HCT116 (cell line): Measurements from ENCODE around the gene HEG1.

Source experiments
- CTCF ChIP-seq, 3 experiments: fragments of 200-600 bp in 1 of 3; sonication (generic) in 1 of 3; IDR thresholded peaks in 2 of 3; conservative IDR thresholded peaks in 1 of 3; 2 replicates each; pipeline ENCODE4 v1.5.1; 2012 to 2017; ENCODE audit warnings: low read depth in 2 of 3, low read length in 2 of 3, antibody characterized with exemption in 1 of 3, borderline replicate concordance in 1 of 3, control low read depth in 1 of 3, mild to moderate bottlenecking in 1 of 3, mixed read lengths in 1 of 3, mixed run types in 1 of 3, moderate library complexity in 1 of 3; ENCODE audit not compliant: insufficient read depth in 1 of 3
- EZH2 ChIP-seq: fragments of 200-600 bp; sonication (generic); IDR thresholded peaks from 2 replicates; pipeline ENCODE4 v1.6.1; 2017; ENCODE audit warnings: antibody characterized with exemption, mixed run types
- JUND ChIP-seq: IDR thresholded peaks from 2 replicates; pipeline ENCODE4 v1.6.1; 2012
- POLR2A ChIP-seq: IDR thresholded peaks from 2 replicates; pipeline ENCODE4 v1.7.0; 2011; ENCODE audit warnings: borderline replicate concordance; ENCODE audit not compliant: insufficient read depth, insufficient read length; ENCODE audit errors: extremely low read depth
- REST ChIP-seq: IDR thresholded peaks from 2 replicates; pipeline ENCODE4 v1.6.1; 2012; ENCODE audit warnings: low read depth
- SP1 ChIP-seq: IDR thresholded peaks from 2 replicates; pipeline ENCODE4 v1.6.1; 2012; ENCODE audit warnings: low read depth
- TCF7L2 ChIP-seq: IDR thresholded peaks from 2 replicates; pipeline ENCODE4 v1.7.0; 2011; ENCODE audit warnings: borderline replicate concordance, inconsistent platforms; ENCODE audit not compliant: insufficient read depth, insufficient read length; ENCODE audit errors: extremely low read depth
- YY1 ChIP-seq: IDR thresholded peaks from 2 replicates; pipeline ENCODE4 v1.6.1; 2011; ENCODE audit warnings: low read length, low read depth, moderate library complexity, mild to moderate bottlenecking; ENCODE audit not compliant: insufficient replicate concordance; ENCODE audit errors: extremely low read depth
- ZNF274 ChIP-seq: fragments of 200-500 bp; sonication (Bioruptor generic); IDR thresholded peaks from 2 replicates; pipeline ENCODE4 v1.6.1; 2014; ENCODE audit warnings: mild to moderate bottlenecking, low read depth, low read length, inconsistent platforms

GRCh38 chr3:125077864-125078263 lies 22.1 kb upstream of the HEG1 start:
- no peak for TF ChIP-seq CTCF (IDR thresholded peaks at IDR 0.05 in 2 of 3, conservative IDR thresholded peaks at IDR 0.05 in 1 of 3; ENCODE audit: borderline replicate concordance in 1 of 3, insufficient read depth in 1 of 3, low read depth in 2 of 3, low read length in 2 of 3)
- no peak for TF ChIP-seq EZH2
- no peak for TF ChIP-seq TCF7L2
- TF ChIP-seq REST = no peak
- no peak for TF ChIP-seq POLR2A
- TF ChIP-seq ZNF274 = no peak
- TF ChIP-seq JUND = no peak
- TF ChIP-seq SP1 = no peak
- TF ChIP-seq YY1 = no peak
